Panc1 (cell line): ENCODE measurements around the gene SHISA7. TPM values are rescaled to one million over a fixed set of nuclear protein-coding genes. Genes with fewer than 3 reads are reported as not detected.

ENCODE experiments used
- ATAC-seq: fragments of 200-7000 bp; cut with Tn5 transposase; 2 replicates; pipeline ENCODE4 v1.9.1; 2020; ENCODE audit warnings: mild to moderate bottlenecking, moderate library complexity
- BruUV-seq: library from RNA; stranded (reverse); fragments of 400-500 nt; replicated peaks from 2 replicates; lab custom pipeline; 2021; lab: Mats Ljungman, UMichigan
- CTCF ChIA-PET: fragments of 300-600 bp; sonication (Branson Sonifier 250); formaldehyde crosslinking; loops from one replicate; lab custom pipeline; 2022; ENCODE audit warnings: antibody characterized with exemption; lab: Charles Lee
- POLR2A ChIA-PET: fragments of 300-600 bp; sonication (Branson Sonifier 250); formaldehyde crosslinking; loops from one replicate; lab custom pipeline; 2022; ENCODE audit warnings: antibody characterized with exemption; lab: Charles Lee
- DNase-seq: peaks from one replicate; pipeline ENCODE4 v3.0.0-alpha.2; 2010; ENCODE audit warnings: low read depth, low spot score
- H3K27ac ChIP-seq: 2 replicates; pipeline ENCODE4 v1.5.1; 2011; ENCODE audit warnings: mild to moderate bottlenecking, low read length, inconsistent platforms
- H3K27me3 ChIP-seq: fragments of 200-500 bp; sonication (Bioruptor generic); 2 replicates; pipeline ENCODE4 v1.6.0; 2014; ENCODE audit warnings: low read length, inconsistent platforms; ENCODE audit not compliant: control insufficient read depth, insufficient read depth
- H3K36me3 ChIP-seq: fragments of 200-500 bp; sonication (Bioruptor generic); 2 replicates; pipeline ENCODE4 v1.5.1; 2014; ENCODE audit warnings: inconsistent platforms, mild to moderate bottlenecking, low read length, moderate library complexity; ENCODE audit not compliant: control insufficient read depth, insufficient read depth
- H3K4me1 ChIP-seq: 2 replicates; pipeline ENCODE4 v1.5.1; 2011; ENCODE audit warnings: inconsistent platforms, mild to moderate bottlenecking, low read length, moderate library complexity; ENCODE audit not compliant: control insufficient read depth, insufficient read depth
- H3K4me3 ChIP-seq, 2 experiments: 2 replicates each; pipeline ENCODE4 v1.5.1; 2011 to 2012; ENCODE audit warnings: low read depth in 2 of 2, low read length in 2 of 2, mild to moderate bottlenecking in 2 of 2, inconsistent platforms in 1 of 2, moderate library complexity in 1 of 2
- H3K9me3 ChIP-seq: fragments of 200-500 bp; sonication (Bioruptor generic); 2 replicates; pipeline ENCODE4 v1.5.1; 2014; ENCODE audit warnings: low read depth, mild to moderate bottlenecking, inconsistent platforms, low read length, moderate library complexity; ENCODE audit not compliant: control insufficient read depth, insufficient read depth
- CTCF ChIP-seq: fragments of 450-650 bp; IDR thresholded peaks from 2 replicates; pipeline ENCODE4 v1.5.1; 2017; ENCODE audit warnings: mild to moderate bottlenecking
- POLR2AphosphoS5 ChIP-seq: IDR thresholded peaks from 2 replicates; pipeline ENCODE4 v1.6.1; 2012; ENCODE audit warnings: mild to moderate bottlenecking, low read depth, low read length, moderate library complexity
- REST ChIP-seq, 2 experiments: IDR thresholded peaks; 2 replicates each; pipeline ENCODE4 v1.6.1; 2011 to 2012; ENCODE audit warnings: low read depth in 2 of 2, control low read depth in 1 of 2, low read length in 1 of 2, mild to moderate bottlenecking in 1 of 2, moderate library complexity in 1 of 2; ENCODE audit not compliant: insufficient read depth in 1 of 2
- SIN3A ChIP-seq: IDR thresholded peaks from 2 replicates; pipeline ENCODE4 v1.6.1; 2012; ENCODE audit warnings: low read depth, mild to moderate bottlenecking, low read length, moderate library complexity, borderline replicate concordance; ENCODE audit not compliant: insufficient read depth
- TCF7L2 ChIP-seq: IDR thresholded peaks from 2 replicates; pipeline ENCODE4 v1.6.1; 2011; ENCODE audit warnings: mild to moderate bottlenecking, low read depth, low read length, inconsistent platforms
- in situ Hi-C: cut with HindIII; loops from 2 replicates; pipeline ENCODE4 v1.10.0; 2016; ENCODE audit warnings: low sequenced_read_pairs, low pct_unique_long_range_greater_than_20kb
- intact Hi-C: fragments of 100-400 bp; cut with micrococcal nuclease; formaldehyde crosslinking; loops from one replicate; pipeline ENCODE4 v1.10.0; 2022; ENCODE audit not compliant: unreplicated experiment
- total RNA-seq: library from RNA; stranded (reverse); gene quantifications from one replicate; pipeline ENCODE4 v1.2.1, GENCODE V29; 2021; ENCODE audit not compliant: unreplicated experiment

Gene SHISA7
- total RNA-seq, 1 experiment from 2014 or later: 0.03 TPM

- no peaks in the 10 kb centered on the region for H3K27me3 ChIP-seq
- DNase-seq: no peak
- TF ChIP-seq REST (IDR thresholded peaks at IDR 0.05; ENCODE audit: insufficient read depth in 1 of 2, low read depth in 2 of 2, low read length in 1 of 2) (no peak), POLR2AphosphoS5 (no peak; the same call in 1 of the 2 replicates), TCF7L2 (no peak), CTCF (no peak), SIN3A (no peak)
- ChIA-PET POLR2A (no interaction called here), CTCF (interaction anchor here (1.8 kb wide), 1 partner anchor 44 kb away, joined by 11 read pairs; no protein-coding TSS in a partner anchor)
- H3K9me3 ChIP-seq: no peaks in the 10 kb centered on the region
- H3K4me1 ChIP-seq: peaks cover 15% of the 10 kb centered on the region
- ATAC-seq: no peak
- BruUV-seq: TSS peak; percentile 88
- no peaks in the 10 kb centered on the region for H3K36me3 ChIP-seq
- H3K4me3 ChIP-seq: peak overlapping the region; percentile 91 to 92
- peak overlapping the region; percentile 92 for H3K27ac ChIP-seq
- in situ Hi-C loops: no loop called here
- intact Hi-C loops: no loop called here
Measured at GRCh38 chr19:55459950-55460657, 17.0 kb upstream of the SHISA7 start.

GRCh38 chr19:55459551-55459949 is 16.4 kb upstream of the SHISA7 start:
- Histone ChIP-seq H3K9me3 (no peaks in the 10 kb centered on the region), H3K4me1 (peaks cover 15% of the 10 kb centered on the region), H3K36me3 (no peaks in the 10 kb centered on the region), H3K4me3 (no peak overlapping the region), H3K27ac (0 out of 2 replicates have a peak overlapping the region, but pooled peaks have one; percentile 12), H3K27me3 (no peaks in the 10 kb centered on the region)
- POLR2A ChIA-PET: no interaction called here
- TF ChIP-seq TCF7L2 (no peak), REST (IDR thresholded peaks at IDR 0.05; ENCODE audit: insufficient read depth in 1 of 2, low read depth in 2 of 2, low read length in 1 of 2) (no peak), CTCF (no peak), SIN3A (no peak), POLR2AphosphoS5 (no peak; the same call in 1 of the 2 replicates)
- in situ Hi-C loops: no loop called here
- no peak for DNase-seq
- BruUV-seq: no TSS peak
- CTCF ChIA-PET: interaction anchor here (1.8 kb wide), 1 partner anchor 44 kb away, joined by 11 read pairs; no protein-coding TSS in a partner anchor
- ATAC-seq: no peak
- intact Hi-C loops: no loop called here
